PC-3 (cell line): Measurements from ENCODE around the gene NLRP10. TPM values are rescaled to one million over a fixed set of nuclear protein-coding genes. Genes with fewer than 3 reads are reported as not detected.
A peak's percentile ranks its signal among the peaks of the same experiment; 100 is the strongest.

Experiments
- ATAC-seq: fragments of 200-7000 bp; cut with Tn5 transposase; 2 replicates; pipeline ENCODE4 v1.9.1; 2020; ENCODE audit warnings: mild to moderate bottlenecking, moderate library complexity
- BruUV-seq: library from RNA; stranded (reverse); fragments of 400-500 nt; replicated peaks from 2 replicates; lab custom pipeline; 2021; lab: Mats Ljungman, UMichigan
- CTCF ChIA-PET: fragments of 300-600 bp; sonication (Branson Sonifier 250); formaldehyde crosslinking; loops from one replicate; lab custom pipeline; 2022; ENCODE audit warnings: antibody characterized with exemption; lab: Charles Lee
- POLR2A ChIA-PET: fragments of 300-600 bp; sonication (Branson Sonifier 250); formaldehyde crosslinking; loops from one replicate; lab custom pipeline; 2022; ENCODE audit warnings: antibody characterized with exemption; ENCODE audit not compliant: unreplicated experiment; lab: Charles Lee
- DNase-seq: peaks from one replicate; pipeline ENCODE4 v3.0.0-alpha.2; 2015
- H2AFZ ChIP-seq: fragments of 300-600 bp; sonication (generic); 2 replicates; pipeline ENCODE4 v1.6.0; 2016; ENCODE audit warnings: antibody characterized with exemption, low read length
- H3F3A ChIP-seq: fragments of 300-600 bp; sonication (generic); one replicate; pipeline ENCODE4 v1.6.0; 2017; ENCODE audit warnings: antibody characterized with exemption, low read length, control low read depth, mild to moderate bottlenecking; ENCODE audit not compliant: unreplicated experiment
- H3K27ac ChIP-seq: fragments of 300-600 bp; sonication (generic); 2 replicates; pipeline ENCODE4 v1.5.1; 2016; ENCODE audit warnings: mild to moderate bottlenecking, low read length
- H3K27me3 ChIP-seq: fragments of 300-600 bp; sonication (generic); 2 replicates; pipeline ENCODE4 v1.6.1; 2016; ENCODE audit warnings: low read length, mixed read lengths
- H3K36me3 ChIP-seq: fragments of 300-600 bp; sonication (generic); 2 replicates; pipeline ENCODE4 v1.6.1; 2016; ENCODE audit warnings: low read depth, mixed run types, low read length, mixed read lengths
- H3K4me1 ChIP-seq: fragments of 300-600 bp; sonication (generic); 2 replicates; pipeline ENCODE4 v1.5.1; 2016; ENCODE audit warnings: low read length; ENCODE audit not compliant: insufficient read depth
- H3K4me2 ChIP-seq: fragments of 300-600 bp; sonication (generic); 2 replicates; pipeline ENCODE4 v1.6.0; 2016; ENCODE audit warnings: low read length
- H3K4me3 ChIP-seq: fragments of 300-600 bp; sonication (generic); 2 replicates; pipeline ENCODE4 v1.5.1; 2016; ENCODE audit warnings: mild to moderate bottlenecking, low read length, mixed read lengths
- H3K79me2 ChIP-seq: fragments of 300-600 bp; sonication (generic); 2 replicates; pipeline ENCODE4 v1.6.1; 2017; ENCODE audit warnings: low read length, mixed read lengths
- H3K9ac ChIP-seq: fragments of 300-600 bp; sonication (generic); 2 replicates; pipeline ENCODE4 v1.6.0; 2016; ENCODE audit warnings: mild to moderate bottlenecking, low read length
- H3K9me2 ChIP-seq: fragments of 300-600 bp; sonication (generic); replicated peaks from 2 replicates; pipeline ENCODE4 v1.6.1; 2016; ENCODE audit warnings: mixed run types, low read length, mixed read lengths
- H3K9me3 ChIP-seq: fragments of 300-600 bp; sonication (generic); 2 replicates; pipeline ENCODE4 v1.6.1; 2016; ENCODE audit warnings: low read length, mixed read lengths
- H4K20me1 ChIP-seq: fragments of 300-600 bp; sonication (generic); 2 replicates; pipeline ENCODE4 v1.6.1; 2016; ENCODE audit warnings: low read length, mixed read lengths
- CTCF ChIP-seq: fragments of 300-600 bp; sonication (generic); conservative IDR thresholded peaks from 2 replicates; pipeline ENCODE4 v1.5.1; 2017; ENCODE audit warnings: antibody characterized with exemption, low read depth, mild to moderate bottlenecking, low read length
- EZH2 ChIP-seq: fragments of 300-600 bp; sonication (generic); IDR thresholded peaks from one replicate; pipeline ENCODE4 v1.6.1; 2017; ENCODE audit warnings: antibody characterized with exemption, mild to moderate bottlenecking, low read length; ENCODE audit not compliant: unreplicated experiment
- EZH2phosphoT487 ChIP-seq: fragments of 300-600 bp; sonication (generic); IDR thresholded peaks from 2 replicates; pipeline ENCODE4 v1.6.1; 2018; ENCODE audit warnings: mild to moderate bottlenecking, antibody characterized with exemption, low read length, borderline replicate concordance
- intact Hi-C: fragments of 100-400 bp; cut with micrococcal nuclease; formaldehyde crosslinking; loops from 2 replicates; pipeline ENCODE4 v1.9.0; 2023
- total RNA-seq: library from RNA; depleted of rRNA; stranded (reverse); fragments of >200 nt; gene quantifications from 2 replicates; pipeline ENCODE4 v1.2.3, GENCODE V29; 2014

Gene NLRP10
- total RNA-seq, 1 experiment from 2014 or later = 1.9 TPM

DNA sequence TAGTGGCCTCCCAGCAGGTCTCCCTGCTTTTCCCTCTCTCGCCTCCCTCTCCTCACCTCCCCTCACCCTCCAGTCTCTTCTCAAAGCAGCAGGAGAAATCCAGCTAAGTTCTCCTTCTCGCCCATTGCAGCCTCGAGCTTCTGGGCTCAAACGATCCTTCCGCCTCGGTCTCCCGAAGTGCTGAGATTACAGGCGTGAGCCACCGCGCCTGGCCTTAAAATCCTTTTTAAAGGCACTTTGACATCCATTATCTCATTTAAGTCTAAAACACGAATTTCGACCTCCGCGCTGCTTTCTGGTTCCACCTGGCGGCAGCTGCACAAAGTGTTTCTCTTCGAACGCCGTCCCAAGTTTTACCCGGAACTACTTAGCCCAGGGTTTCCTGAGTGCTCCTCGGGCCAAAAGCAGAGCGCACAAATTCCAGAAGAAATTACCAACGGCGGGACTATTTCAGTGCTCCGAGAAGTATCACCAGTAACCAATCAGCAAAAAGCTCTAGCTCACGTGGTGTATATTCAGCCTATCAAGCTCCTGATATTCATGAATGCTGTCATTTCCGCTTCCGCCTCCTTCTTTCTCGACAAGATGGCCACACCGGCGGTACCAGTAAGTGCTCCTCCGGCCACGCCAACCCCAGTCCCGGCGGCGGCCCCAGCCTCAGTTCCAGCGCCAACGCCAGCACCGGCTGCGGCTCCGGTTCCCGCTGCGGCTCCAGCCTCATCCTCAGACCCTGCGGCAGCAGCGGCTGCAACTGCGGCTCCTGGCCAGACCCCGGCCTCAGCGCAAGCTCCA is 21.7 kb upstream of the NLRP10 start, which contains the start of gene EIF3F:
TSS of gene EIF3F (plus strand) at position 570 of the 792 bp plus-strand sequence. CDS start at position 586, 16 bp downstream.
- no TSS peak for BruUV-seq
- Histone ChIP-seq H2AFZ (peak within 1 kb of the TSS; percentile 94), H3K79me2 (peaks cover 36% of the 10 kb centered on the region), H3K27ac (no peak within 1 kb of the TSS), H4K20me1 (peaks cover 15% of the 10 kb centered on the region; the same call in 1 of the 2 replicates), H3K9ac (peak within 1 kb of the TSS; percentile 90), H3K4me1 (peaks cover 22% of the 10 kb centered on the region), H3K4me3 (peak within 1 kb of the TSS; percentile 100), H3K9me2 (no peaks in the 10 kb centered on the region), H3F3A (no peaks in the 10 kb centered on the region), H3K36me3 (peaks cover 29% of the 10 kb centered on the region), H3K27me3 (no peaks in the 10 kb centered on the region), H3K9me3 (no peaks in the 10 kb centered on the region), H3K4me2 (peak within 1 kb of the TSS; percentile 94)
- intact Hi-C loops = loop anchor here (1.0 kb wide), 2 partner anchors 82 to 95 kb away; no protein-coding TSS in a partner anchor
- ATAC-seq = peak; percentile 97
- peak; percentile 98 for DNase-seq
- CTCF ChIA-PET = interaction anchor here (0.6 to 2.0 kb wide), 11 partner anchors 9 to 309 kb away, joined by 3 to 30 read pairs (median 3); partner anchors contain the start of gene NLRP10
- POLR2A ChIA-PET = interaction anchor here (0.5 to 1.4 kb wide), 9 partner anchors 10 to 1485 kb away, joined by 3 to 11 read pairs (median 4); no protein-coding TSS in a partner anchor
- TF ChIP-seq CTCF = peak; percentile 85
- TF ChIP-seq EZH2phosphoT487 = no peak
- no peak for TF ChIP-seq EZH2

- no peaks in the 10 kb centered on the region for H3K9me3 ChIP-seq
- no peak for DNase-seq
- no peaks in the 10 kb centered on the region for H3K27me3 ChIP-seq
- TF ChIP-seq EZH2phosphoT487 (no peak), CTCF (no peak), EZH2 (no peak)
- H3K79me2 ChIP-seq = peaks cover 19% of the 10 kb centered on the region
- ChIA-PET CTCF (no interaction called here), POLR2A (no interaction called here)
- no peak overlapping the region for H3K27ac ChIP-seq
- H3F3A ChIP-seq = no peaks in the 10 kb centered on the region
- no peak for ATAC-seq
- no TSS peak for BruUV-seq
- peaks cover 15% of the 10 kb centered on the region for H3K4me1 ChIP-seq
- intact Hi-C loops = no loop called here
- no peak overlapping the region for H3K9ac ChIP-seq
- 0 out of 2 replicates have a peak, but pooled peaks cover 1% of the 10 kb centered on the region for H4K20me1 ChIP-seq
- peaks cover 5% of the 10 kb centered on the region; the same call in 1 of the 2 replicates for H3K36me3 ChIP-seq
- H3K4me2 ChIP-seq = no peak overlapping the region
- H3K4me3 ChIP-seq = no peak overlapping the region
- H2AFZ ChIP-seq = no peak overlapping the region
- H3K9me2 ChIP-seq = no peaks in the 10 kb centered on the region
Measured at GRCh38 chr11:7983832-7984590, 18.8 kb upstream of the NLRP10 start.
